Endodermal cell (in vitro differentiated cells): ENCODE measurements around the gene YIPF6. TPM values are rescaled to one million over a fixed set of nuclear protein-coding genes. Genes with fewer than 3 reads are reported as not detected.
"Not testable (repeated sequence)": the region's sequence is repeated elsewhere in the genome, so short reads cannot be mapped to it uniquely, and the experiment has no call there.

Experiments used
- DNase-seq: peaks from one replicate; pipeline ENCODE4 v3.0.0-alpha.2; 2017
- H3K27ac ChIP-seq: 2 replicates; pipeline ENCODE4 v1.5.1; 2013; ENCODE audit warnings: mild to moderate bottlenecking, low read depth, low read length, moderate library complexity
- H3K27me3 ChIP-seq: 2 replicates; pipeline ENCODE4 v1.6.1; 2013; ENCODE audit warnings: mild to moderate bottlenecking, low read length, moderate library complexity; ENCODE audit not compliant: insufficient read depth, control insufficient read depth, poor library complexity, severe bottlenecking
- H3K36me3 ChIP-seq: 2 replicates; pipeline ENCODE4 v1.7.0; 2013; ENCODE audit warnings: mild to moderate bottlenecking, low read length, moderate library complexity; ENCODE audit not compliant: control insufficient read depth, insufficient read depth
- H3K4me1 ChIP-seq: one replicate; pipeline ENCODE4 v1.7.0; 2013; ENCODE audit warnings: low read length; ENCODE audit not compliant: control insufficient read depth, insufficient read depth
- H3K4me3 ChIP-seq: 2 replicates; pipeline ENCODE4 v1.5.1; 2013; ENCODE audit warnings: mild to moderate bottlenecking, low read length, moderate library complexity
- H3K9ac ChIP-seq: 2 replicates; pipeline ENCODE4 v1.6.1; 2013; ENCODE audit warnings: mild to moderate bottlenecking, low read length, moderate library complexity; ENCODE audit not compliant: poor library complexity, severe bottlenecking; ENCODE audit errors: extremely low read depth
- H3K9me3 ChIP-seq: 2 replicates; pipeline ENCODE4 v1.6.1; 2013; ENCODE audit warnings: mild to moderate bottlenecking, low read length, moderate library complexity; ENCODE audit not compliant: control insufficient read depth
- H3K27ac Mint-ChIP-seq: 2 replicates; pipeline ENCODE4 v1.8.0; 2020; ENCODE audit warnings: mixed read lengths
- H3K27me3 Mint-ChIP-seq: 2 replicates; pipeline ENCODE4 v1.8.0; 2021; ENCODE audit warnings: mild to moderate bottlenecking, mixed read lengths; ENCODE audit not compliant: insufficient read depth
- H3K36me3 Mint-ChIP-seq: 2 replicates; pipeline ENCODE4 v1.8.0; 2020; ENCODE audit warnings: low read depth, mixed read lengths
- H3K4me1 Mint-ChIP-seq: 2 replicates; pipeline ENCODE4 v1.8.0; 2020; ENCODE audit warnings: mixed read lengths
- H3K4me3 Mint-ChIP-seq: 2 replicates; pipeline ENCODE4 v1.8.0; 2020; ENCODE audit warnings: mild to moderate bottlenecking, moderate library complexity, mixed read lengths
- H3K9me3 Mint-ChIP-seq: 2 replicates; pipeline ENCODE4 v1.8.0; 2020; ENCODE audit warnings: mild to moderate bottlenecking, mixed read lengths
- CTCF ChIP-seq: fragments of 200-600 bp; sonication (generic); conservative IDR thresholded peaks from 2 replicates; pipeline ENCODE4 v1.5.0; 2021; ENCODE audit warnings: antibody characterized with exemption, mild to moderate bottlenecking
- WGBS, 2 experiments: methylation state at CpG; one replicate each; pipeline versions ENCODE4 v1.1.5 to v1.1.7; 2013; ENCODE audit warnings: missing lambda C conversion rate in 2 of 2, mixed read lengths in 1 of 2; ENCODE audit not compliant: insufficient coverage in 1 of 2, insufficient read length in 1 of 2; 5-methylcytosine and 5-hydroxymethylcytosine counted together
- total RNA-seq, 2 donors: library from RNA; stranded (reverse); fragmentation: NEBNext Ultra II Directional in 1 of 2; extraction: Animal tissue kit (Norgen Biotek cat#: 25700) in 1 of 2; gene quantifications; 2 replicates in 1 of 2; 3 replicates in 1 of 2; pipeline ENCODE4 v1.2.1, GENCODE V29; 2021

Gene YIPF6
- total RNA-seq, 2 donors from 2014 or later, result 36.9 to 40.7 TPM

GRCh38 chrX:68463880-68464279, 35.0 kb upstream of the YIPF6 start:
- H3K4me1 ChIP-seq, result no peaks in the 10 kb centered on the region
- Mint-ChIP-seq H3K4me1 (no peaks in the 10 kb centered on the region), H3K36me3 (no peaks in the 10 kb centered on the region), H3K9me3 (peaks cover 29% of the 10 kb centered on the region), H3K27ac (no peak overlapping the region), H3K27me3 (no peaks in the 10 kb centered on the region), H3K4me3 (no peak overlapping the region)
- TF ChIP-seq CTCF, result no peak
- H3K27me3 ChIP-seq, result no peaks in the 10 kb centered on the region
- H3K9me3 ChIP-seq, result no peaks in the 10 kb centered on the region
- 82% methylated on average over 1 of the region's 1 CpG; no CpG with 5 or more reads in 1 of the 2 experiments for WGBS, 2 experiments
- H3K9ac ChIP-seq, result no peak overlapping the region
- no peak overlapping the region for H3K27ac ChIP-seq
- DNase-seq, result no peak
- H3K4me3 ChIP-seq, result no peak overlapping the region
- no peaks in the 10 kb centered on the region for H3K36me3 ChIP-seq

- Mint-ChIP-seq H3K4me3 (no peak overlapping the region), H3K4me1 (no peaks in the 10 kb centered on the region), H3K27me3 (no peaks in the 10 kb centered on the region), H3K36me3 (no peaks in the 10 kb centered on the region), H3K27ac (no peak overlapping the region), H3K9me3 (peaks cover 31% of the 10 kb centered on the region)
- H3K4me1 ChIP-seq, result no peaks in the 10 kb centered on the region
- no peak overlapping the region for H3K9ac ChIP-seq
- no peak for DNase-seq
- H3K9me3 ChIP-seq, result no peaks in the 10 kb centered on the region
- H3K27ac ChIP-seq, result no peak overlapping the region
- H3K4me3 ChIP-seq, result no peak overlapping the region
- H3K36me3 ChIP-seq, result no peaks in the 10 kb centered on the region
- H3K27me3 ChIP-seq, result no peaks in the 10 kb centered on the region
- TF ChIP-seq CTCF, result no peak
- 92% methylated on average over 4 of the region's 4 CpGs; no CpG with 5 or more reads in 1 of the 2 experiments for WGBS, 2 experiments
Observed at GRCh38 chrX:68464796-68465195, 34.1 kb upstream of the YIPF6 start.

- Mint-ChIP-seq H3K4me1 (no peaks in the 10 kb centered on the region), H3K27me3 (no peaks in the 10 kb centered on the region), H3K27ac (no peak overlapping the region), H3K4me3 (no peak overlapping the region), H3K36me3 (no peaks in the 10 kb centered on the region), H3K9me3 (peaks cover 47% of the 10 kb centered on the region)
- H3K9ac ChIP-seq, result no peak overlapping the region
- no peak overlapping the region for H3K27ac ChIP-seq
- H3K4me3 ChIP-seq, result no peak overlapping the region
- 100% methylated on average over 1 of the region's 1 CpG; no CpG with 5 or more reads in 1 of the 2 experiments for WGBS, 2 experiments
- TF ChIP-seq CTCF, result no peak
- DNase-seq, result no peak
- no peaks in the 10 kb centered on the region for H3K4me1 ChIP-seq
- H3K9me3 ChIP-seq, result no peaks in the 10 kb centered on the region
- no peaks in the 10 kb centered on the region for H3K27me3 ChIP-seq
- H3K36me3 ChIP-seq, result no peaks in the 10 kb centered on the region
Observed at GRCh38 chrX:68480969-68481368, 17.9 kb upstream of the YIPF6 start.

GRCh38 chrX:68486198-68486597, 12.7 kb upstream of the YIPF6 start:
- H3K36me3 ChIP-seq, H3K36me3 Mint-ChIP-seq, H3K27ac ChIP-seq, H3K27me3 Mint-ChIP-seq, H3K4me3 ChIP-seq, DNase-seq, H3K9me3 ChIP-seq, H3K4me1 ChIP-seq, H3K27me3 ChIP-seq, H3K4me1 Mint-ChIP-seq, H3K4me3 Mint-ChIP-seq, H3K9ac ChIP-seq, H3K27ac Mint-ChIP-seq: not testable (repeated sequence)
- no CpG with 5 or more reads among the region's 3 CpGs for WGBS, 2 experiments
- peaks cover 29% of the 10 kb centered on the region for H3K9me3 Mint-ChIP-seq
